IPS-NIHi7 (cell line): ENCODE data around the gene ADARB1.

Experiments
- DNase-seq: peaks from one replicate; pipeline ENCODE4 v3.0.0; 2012; ENCODE audit warnings: mixed read lengths; ENCODE audit errors: extremely low spot score

The ADARB1 gene

GRCh38 chr21:45054927-45055612, 19.3 kb upstream of the ADARB1 start:
- DNase-seq = no peak

- no peak for DNase-seq
Observed at GRCh38 chr21:45055861-45056260, 18.5 kb upstream of the ADARB1 start.

- no peak for DNase-seq
Observed at GRCh38 chr21:45056296-45056904, 18.0 kb upstream of the ADARB1 start.

- DNase-seq = no peak
Observed at GRCh38 chr21:45056917-45057560, 17.3 kb upstream of the ADARB1 start.

GRCh38 chr21:45057886-45058285, 16.5 kb upstream of the ADARB1 start:
- DNase-seq = no peak

- DNase-seq = no peak
Observed at GRCh38 chr21:45059121-45059520, 15.3 kb upstream of the ADARB1 start.

- no peak for DNase-seq
Observed at GRCh38 chr21:45060089-45060488, 14.3 kb upstream of the ADARB1 start.

GRCh38 chr21:45060675-45061311, 13.6 kb upstream of the ADARB1 start:
- DNase-seq = no peak

- no peak for DNase-seq
Observed at GRCh38 chr21:45064091-45064490, 10.3 kb upstream of the ADARB1 start.

- no peak for DNase-seq
Observed at GRCh38 chr21:45064618-45065399, 9.6 kb upstream of the ADARB1 start.

GRCh38 chr21:45067462-45068285, 6.7 kb upstream of the ADARB1 start:
- no peak for DNase-seq

- no peak for DNase-seq
Observed at GRCh38 chr21:45069085-45069484, 5.3 kb upstream of the ADARB1 start.

GRCh38 chr21:45069711-45070110, 4.7 kb upstream of the ADARB1 start:
- no peak for DNase-seq

GRCh38 chr21:45071078-45071873, 3.1 kb upstream of the ADARB1 start:
- DNase-seq = no peak

- DNase-seq = no peak
Observed at GRCh38 chr21:45071874-45072737, 2.3 kb upstream of the ADARB1 start.

GRCh38 chr21:45072738-45073300, 1.6 kb upstream of the ADARB1 start:
- DNase-seq = no peak

GRCh38 chr21:45073301-45074047, 906 bp upstream of the ADARB1 start:
- peak; percentile 55 for DNase-seq
